HS-27A (cell line): ENCODE data around the gene SLC50A1.

Source experiments
- DNase-seq: peaks from one replicate; pipeline ENCODE4 v3.0.0-alpha.2; 2012; ENCODE audit warnings: low read depth, missing footprints

SLC50A1 gene

GRCh38 chr1:155184835-155185782 is 49.5 kb downstream of the SLC50A1 start:
- no peak for DNase-seq

- DNase-seq: no peak
These were observed 50.1 kb downstream of the SLC50A1 start for GRCh38 chr1:155185783-155186066.

- DNase-seq: no peak
These were observed 50.6 kb downstream of the SLC50A1 start for GRCh38 chr1:155186067-155186793.

- DNase-seq: no peak
These were observed 51.3 kb downstream of the SLC50A1 start for GRCh38 chr1:155186794-155187455.

- DNase-seq: no peak
These were observed 51.8 kb downstream of the SLC50A1 start for GRCh38 chr1:155187456-155187891.

- no peak for DNase-seq
These were observed 52.6 kb downstream of the SLC50A1 start for GRCh38 chr1:155188268-155188667.
